HG03196 (cell line): ENCODE measurements around the gene LYPD1.

ENCODE experiments used
- ATAC-seq: cut with Tn5 transposase; IDR thresholded peaks from one replicate; pipeline ENCODE4 v1.9.1; 2021; ENCODE audit not compliant: unreplicated experiment

LYPD1 gene

GRCh38 chr2:132668987-132669907 is 758 bp downstream of the LYPD1 start:
- no peak for ATAC-seq

GRCh38 chr2:132668189-132668823 is 1.7 kb downstream of the LYPD1 start:
- ATAC-seq = no peak

- no peak for ATAC-seq
Measured at GRCh38 chr2:132667706-132668105, 2.3 kb downstream of the LYPD1 start.

- no peak for ATAC-seq
Measured at GRCh38 chr2:132665401-132666140, 4.4 kb downstream of the LYPD1 start.

GRCh38 chr2:132664096-132664495 is 5.9 kb downstream of the LYPD1 start:
- ATAC-seq = no peak

GRCh38 chr2:132662732-132663131 is 7.3 kb downstream of the LYPD1 start:
- ATAC-seq = no peak

- no peak for ATAC-seq
Measured at GRCh38 chr2:132659331-132659730, 10.7 kb downstream of the LYPD1 start.

- no peak for ATAC-seq
Measured at GRCh38 chr2:132656266-132656975, 13.6 kb downstream of the LYPD1 start.

- no peak for ATAC-seq
Measured at GRCh38 chr2:132654968-132655367, 15.0 kb downstream of the LYPD1 start.

- ATAC-seq = no peak
Measured at GRCh38 chr2:132654335-132654734, 15.7 kb downstream of the LYPD1 start.

GRCh38 chr2:132652474-132652873 is 17.5 kb downstream of the LYPD1 start:
- ATAC-seq = no peak

- ATAC-seq = no peak
Measured at GRCh38 chr2:132651115-132652045, 18.6 kb downstream of the LYPD1 start.

- no peak for ATAC-seq
Measured at GRCh38 chr2:132646540-132647108, 23.4 kb downstream of the LYPD1 start.

GRCh38 chr2:132645722-132646539 is 24.1 kb downstream of the LYPD1 start:
- ATAC-seq = no peak

GRCh38 chr2:132645176-132645575 is 24.8 kb downstream of the LYPD1 start:
- ATAC-seq = no peak

GRCh38 chr2:132642415-132642814 is 27.6 kb downstream of the LYPD1 start:
- ATAC-seq = no peak

GRCh38 chr2:132641819-132642218 is 28.2 kb downstream of the LYPD1 start:
- no peak for ATAC-seq

GRCh38 chr2:132640116-132640515 is 29.9 kb downstream of the LYPD1 start:
- no peak for ATAC-seq
